RWPE1 (cell line): ENCODE results near the gene GAP43.
"Not testable (repeated sequence)": the region's sequence is repeated elsewhere in the genome, so short reads cannot be mapped to it uniquely, and the experiment has no call there.

Experiments
- CTCF ChIA-PET: fragments of 350-600 bp; sonication (Branson Sonifier 250); formaldehyde crosslinking; extraction: SDS; loops from one replicate; lab custom pipeline; 2021; lab: Yijun Ruan, JAX
- POLR2A ChIA-PET: fragments of 400-600 bp; formaldehyde crosslinking; extraction: SDS; loops from one replicate; lab custom pipeline; 2020; ENCODE audit warnings: antibody characterized with exemption; ENCODE audit not compliant: low non-redundant PET; lab: Yijun Ruan, JAX
- DNase-seq: peaks from one replicate; pipeline ENCODE4 v3.0.0; 2012; ENCODE audit warnings: low spot score
- H3K27ac ChIP-seq: fragments of 450-650 bp; 2 replicates; pipeline ENCODE4 v1.5.1; 2017
- CTCF ChIP-seq: fragments of 450-650 bp; conservative IDR thresholded peaks from 2 replicates; pipeline ENCODE4 v1.5.1; 2017; ENCODE audit warnings: low read depth, mild to moderate bottlenecking

Gene GAP43

DNA sequence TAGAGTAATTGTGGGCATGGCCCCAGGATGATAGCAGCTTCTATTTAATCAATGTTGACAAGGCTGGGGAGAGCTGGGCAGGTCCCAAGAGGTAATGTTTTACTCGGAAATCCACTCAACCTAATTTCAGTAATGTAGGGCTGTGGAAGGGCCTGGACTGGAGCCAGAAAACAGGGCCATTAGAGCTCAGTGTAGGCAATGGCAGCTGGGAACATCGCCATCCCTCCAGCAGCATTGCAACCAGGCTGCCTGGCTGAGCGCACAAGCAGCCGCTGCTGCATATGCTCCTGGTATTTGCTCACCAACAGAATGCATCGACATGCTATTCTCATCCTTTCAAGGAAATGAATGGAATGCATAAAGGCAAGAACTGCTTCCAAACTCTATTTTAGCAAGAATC is 90.0 kb downstream of the GAP43 start:
- TF ChIP-seq CTCF, result no peak
- ChIA-PET CTCF (no interaction called here), POLR2A (no interaction called here)
- DNase-seq, result no peak
- no peak overlapping the region for H3K27ac ChIP-seq

DNA sequence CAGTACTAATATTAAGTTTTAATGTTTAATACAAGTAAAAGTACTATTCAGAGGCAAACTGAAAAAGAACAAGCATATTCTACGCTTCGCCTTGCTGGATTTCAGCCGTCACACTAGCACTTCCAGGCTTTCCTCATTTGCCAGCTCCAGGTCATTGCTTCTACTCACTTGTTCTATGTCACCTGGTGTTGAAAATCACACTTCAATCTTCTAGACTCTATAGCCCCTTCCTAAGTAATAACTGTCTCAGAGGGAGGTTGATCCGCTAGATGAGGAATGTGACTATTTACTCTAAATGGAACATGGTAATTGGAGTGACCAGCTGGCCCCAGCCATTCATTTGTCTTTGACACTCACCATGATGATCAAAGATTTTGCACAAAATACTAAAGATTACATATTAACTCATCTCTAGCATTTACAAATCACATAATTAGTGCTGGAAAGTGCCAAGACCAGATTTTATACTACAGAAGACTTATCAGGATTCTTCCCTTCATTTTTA is 92.0 kb downstream of the GAP43 start:
- no peak overlapping the region for H3K27ac ChIP-seq
- ChIA-PET POLR2A (no interaction called here), CTCF (interaction anchor here (1.2 kb wide), 1 partner anchor 74 kb away, joined by 3 read pairs; no protein-coding TSS in a partner anchor)
- no peak for DNase-seq
- TF ChIP-seq CTCF, result no peak

DNA sequence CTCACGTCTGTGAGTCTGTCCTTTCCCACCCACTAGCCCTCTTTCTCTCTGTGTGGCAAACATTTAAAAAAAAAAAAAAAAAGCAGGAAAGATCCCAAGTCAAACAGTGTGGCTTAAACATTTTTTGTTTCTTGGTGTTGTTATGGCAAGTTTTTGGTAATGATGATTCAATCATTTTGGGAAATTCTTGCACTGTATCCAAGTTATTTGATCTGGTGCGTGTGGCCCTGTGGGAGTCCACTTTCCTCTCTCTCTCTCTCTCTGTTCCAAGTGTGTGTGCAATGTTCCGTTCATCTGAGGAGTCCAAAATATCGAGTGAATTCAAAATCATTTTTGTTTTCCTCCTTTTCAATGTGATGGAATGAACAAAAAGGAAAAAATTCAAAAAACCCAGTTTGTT is 97.7 kb downstream of the GAP43 start:
- TF ChIP-seq CTCF, result no peak
- CTCF ChIA-PET, result no interaction called here
- no peak for DNase-seq
- no peak overlapping the region for H3K27ac ChIP-seq
- POLR2A ChIA-PET, result no interaction called here

DNA sequence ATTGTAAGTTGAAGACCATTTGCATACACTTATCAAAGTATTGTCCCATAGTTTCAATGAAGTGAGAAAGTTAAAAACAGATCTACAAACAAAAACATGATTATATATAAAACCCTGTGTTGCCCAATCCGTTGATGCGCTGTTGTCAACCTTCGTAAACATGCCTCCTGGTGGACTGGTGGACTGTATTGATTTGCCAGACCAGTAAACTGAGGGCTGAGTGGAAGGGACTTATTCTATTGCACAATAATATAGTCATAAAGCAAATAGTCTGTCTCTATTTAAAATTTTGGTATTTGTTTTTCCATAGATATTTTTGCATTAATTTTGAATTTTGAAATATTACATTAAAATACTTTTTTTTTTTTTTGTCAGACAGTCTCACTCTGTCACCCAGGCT is 102.5 kb downstream of the GAP43 start:
- no peak for DNase-seq
- no peak for TF ChIP-seq CTCF
- CTCF ChIA-PET, result no interaction called here
- no peak overlapping the region for H3K27ac ChIP-seq
- POLR2A ChIA-PET, result no interaction called here

DNA sequence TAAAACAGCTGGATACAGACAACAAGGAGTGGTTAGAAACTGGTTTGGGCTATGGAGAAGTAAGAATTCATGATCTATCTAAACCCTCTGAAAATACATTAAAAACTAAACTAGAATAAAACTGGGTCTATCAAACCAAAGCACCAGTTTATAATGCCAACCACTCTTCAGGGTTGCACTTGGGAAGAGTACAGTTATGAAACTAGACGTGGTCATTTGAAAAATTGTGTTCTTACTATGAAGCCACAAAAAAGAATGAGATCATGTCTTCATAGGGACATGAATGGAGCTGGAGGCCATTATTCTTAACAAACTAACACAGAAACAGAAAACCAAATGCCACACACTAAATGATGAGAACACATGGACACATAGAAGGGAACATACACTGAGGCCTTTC is 103.8 kb downstream of the GAP43 start:
- ChIA-PET POLR2A (no interaction called here), CTCF (no interaction called here)
- H3K27ac ChIP-seq, result no peak overlapping the region
- TF ChIP-seq CTCF, result no peak
- no peak for DNase-seq

- no peak for TF ChIP-seq CTCF
- CTCF ChIA-PET, result no interaction called here
- no peak overlapping the region for H3K27ac ChIP-seq
- DNase-seq, result no peak
- POLR2A ChIA-PET, result no interaction called here
These were observed 104.7 kb downstream of the GAP43 start for GRCh38 chr3:115728013-115728412.

DNA sequence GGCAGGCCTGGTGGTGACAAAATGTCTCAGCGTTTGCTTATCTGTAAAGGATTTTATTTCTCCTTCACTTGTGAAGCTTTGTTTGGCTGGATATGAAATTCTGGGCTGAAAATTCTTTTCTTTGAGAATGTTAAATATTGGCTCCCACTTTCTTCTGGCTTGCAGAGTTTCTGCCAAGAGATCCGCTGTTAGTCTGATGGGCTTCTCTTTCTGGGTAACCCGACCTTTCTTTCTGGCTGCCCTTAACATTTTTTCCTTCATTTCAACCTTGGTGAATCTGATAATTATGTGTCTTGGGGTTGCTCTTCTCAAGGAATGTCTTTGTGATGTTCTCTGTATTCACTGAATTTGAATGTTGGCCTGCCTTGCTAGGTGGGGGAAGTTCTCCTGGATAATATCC is 113.0 kb downstream of the GAP43 start:
- DNase-seq, CTCF ChIA-PET, POLR2A ChIA-PET, H3K27ac ChIP-seq: not testable (repeated sequence)
